PFSK-1 (cell line): ENCODE measurements around the gene CASTOR1.

Source experiments
- FOXP2 ChIP-seq: optimal IDR thresholded peaks from 2 replicates; pipeline ENCODE3; 2011; ENCODE audit warnings: borderline replicate concordance, control low read depth, inconsistent platforms; ENCODE audit not compliant: insufficient read depth; ENCODE audit errors: extremely low read length, extremely low read depth
- POLR2AphosphoS5 ChIP-seq: IDR thresholded peaks from 2 replicates; pipeline ENCODE4 v1.6.1; 2012; ENCODE audit warnings: low read depth, mild to moderate bottlenecking, control low read depth, low read length, moderate library complexity
- SIN3A ChIP-seq: IDR thresholded peaks from 2 replicates; pipeline ENCODE4 v1.6.1; 2012; ENCODE audit warnings: mild to moderate bottlenecking, low read length, moderate library complexity, borderline replicate concordance; ENCODE audit not compliant: insufficient read depth
- TAF1 ChIP-seq: IDR thresholded peaks from 2 replicates; pipeline ENCODE4 v1.6.1; 2012; ENCODE audit warnings: low read length, control low read depth, borderline replicate concordance; ENCODE audit not compliant: insufficient read depth
- TF ChIP-seq, protein P1 (sequence below), 2 experiments: IDR thresholded peaks; 2 replicates each; pipeline versions ENCODE4 v1.6.1 to v1.8.0; 2011 to 2012; ENCODE audit warnings: low read depth in 2 of 2, low read length in 2 of 2, control low read depth in 1 of 2, inconsistent platforms in 1 of 2, mild to moderate bottlenecking in 1 of 2, moderate library complexity in 1 of 2; ENCODE audit not compliant: insufficient read depth in 1 of 2

Gene CASTOR1

DNA sequence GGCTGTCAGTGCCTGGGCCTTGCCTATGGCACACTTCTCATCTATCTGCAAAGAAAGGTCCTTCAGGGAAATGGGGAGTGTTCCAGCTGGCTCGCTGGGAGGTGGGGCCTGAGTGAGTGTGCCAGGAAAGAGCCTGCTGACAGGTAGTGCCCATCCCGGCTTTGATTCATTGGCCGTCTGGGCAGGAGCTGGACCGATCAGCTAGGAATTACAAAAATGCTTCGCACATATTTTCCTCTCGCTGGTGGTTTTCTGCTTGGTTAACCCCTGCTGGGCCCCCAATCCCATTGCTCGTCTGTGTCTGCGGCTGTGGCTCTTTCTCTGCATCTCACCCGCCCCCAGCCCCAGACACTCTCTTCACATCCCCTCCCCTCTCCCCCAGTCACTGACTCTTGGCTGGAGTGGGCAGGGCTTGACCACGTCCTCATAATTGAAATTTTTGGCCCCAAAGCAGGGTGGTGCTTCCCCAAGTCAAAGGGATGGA, 53.6 kb downstream of the CASTOR1 start:
- TF ChIP-seq FOXP2: no peak
- no peak for TF ChIP-seq POLR2AphosphoS5
- TF ChIP-seq, protein P1, sequence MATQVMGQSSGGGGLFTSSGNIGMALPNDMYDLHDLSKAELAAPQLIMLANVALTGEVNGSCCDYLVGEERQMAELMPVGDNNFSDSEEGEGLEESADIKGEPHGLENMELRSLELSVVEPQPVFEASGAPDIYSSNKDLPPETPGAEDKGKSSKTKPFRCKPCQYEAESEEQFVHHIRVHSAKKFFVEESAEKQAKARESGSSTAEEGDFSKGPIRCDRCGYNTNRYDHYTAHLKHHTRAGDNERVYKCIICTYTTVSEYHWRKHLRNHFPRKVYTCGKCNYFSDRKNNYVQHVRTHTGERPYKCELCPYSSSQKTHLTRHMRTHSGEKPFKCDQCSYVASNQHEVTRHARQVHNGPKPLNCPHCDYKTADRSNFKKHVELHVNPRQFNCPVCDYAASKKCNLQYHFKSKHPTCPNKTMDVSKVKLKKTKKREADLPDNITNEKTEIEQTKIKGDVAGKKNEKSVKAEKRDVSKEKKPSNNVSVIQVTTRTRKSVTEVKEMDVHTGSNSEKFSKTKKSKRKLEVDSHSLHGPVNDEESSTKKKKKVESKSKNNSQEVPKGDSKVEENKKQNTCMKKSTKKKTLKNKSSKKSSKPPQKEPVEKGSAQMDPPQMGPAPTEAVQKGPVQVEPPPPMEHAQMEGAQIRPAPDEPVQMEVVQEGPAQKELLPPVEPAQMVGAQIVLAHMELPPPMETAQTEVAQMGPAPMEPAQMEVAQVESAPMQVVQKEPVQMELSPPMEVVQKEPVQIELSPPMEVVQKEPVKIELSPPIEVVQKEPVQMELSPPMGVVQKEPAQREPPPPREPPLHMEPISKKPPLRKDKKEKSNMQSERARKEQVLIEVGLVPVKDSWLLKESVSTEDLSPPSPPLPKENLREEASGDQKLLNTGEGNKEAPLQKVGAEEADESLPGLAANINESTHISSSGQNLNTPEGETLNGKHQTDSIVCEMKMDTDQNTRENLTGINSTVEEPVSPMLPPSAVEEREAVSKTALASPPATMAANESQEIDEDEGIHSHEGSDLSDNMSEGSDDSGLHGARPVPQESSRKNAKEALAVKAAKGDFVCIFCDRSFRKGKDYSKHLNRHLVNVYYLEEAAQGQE (IDR thresholded peaks at IDR 0.05; ENCODE audit: insufficient read depth in 1 of 2, low read depth in 2 of 2, low read length in 2 of 2): no peak
- no peak for TF ChIP-seq TAF1
- no peak for TF ChIP-seq SIN3A
